Measurements from ENCODE around the gene FCHSD2.
A peak's percentile ranks its signal among the peaks of the same experiment; 100 is the strongest.

Gene FCHSD2

GRCh38 chr11:73107597-73107996 lies 34.5 kb downstream of the FCHSD2 start:
- Mint-ChIP-seq H3K27me3 (ENCODE audit: low read depth, poor library complexity) (no peaks in the 10 kb centered on the region), H3K36me3 (ENCODE audit: low read depth) (peaks cover 60% of the 10 kb centered on the region), H3K4me3 (no peak overlapping the region), H3K9me3 (peaks cover 46% of the 10 kb centered on the region), H3K27ac (no peak overlapping the region), H3K4me1 (no peaks in the 10 kb centered on the region)
- no peak for DNase-seq
- no peak for TF ChIP-seq CTCF (IDR thresholded peaks at IDR 0.05)

- peaks cover 33% of the 10 kb centered on the region for H3K9me3 Mint-ChIP-seq
Measured at GRCh38 chr11:73106347-73106746, 35.8 kb downstream of the FCHSD2 start.

GRCh38 chr11:73100578-73100977 lies 41.5 kb downstream of the FCHSD2 start:
- no peak for TF ChIP-seq CTCF (IDR thresholded peaks at IDR 0.05)
- no peaks in the 10 kb centered on the region for H3K27me3 Mint-ChIP-seq (ENCODE audit: low read depth, poor library complexity)
- no peak overlapping the region for H3K27ac Mint-ChIP-seq
- peaks cover 5% of the 10 kb centered on the region for H3K9me3 Mint-ChIP-seq
- no peak for DNase-seq
- peaks cover 3% of the 10 kb centered on the region for H3K4me1 Mint-ChIP-seq
- H3K4me3 Mint-ChIP-seq: no peak overlapping the region
- peaks cover 48% of the 10 kb centered on the region for H3K36me3 Mint-ChIP-seq (ENCODE audit: low read depth)

More at GRCh38 chr11:73106347-73106746, 35.8 kb downstream of the FCHSD2 start:
- no peak for TF ChIP-seq CTCF (IDR thresholded peaks at IDR 0.05)
- Mint-ChIP-seq H3K27me3 (ENCODE audit: low read depth, poor library complexity) (no peaks in the 10 kb centered on the region), H3K4me1 (no peaks in the 10 kb centered on the region), H3K27ac (no peak overlapping the region), H3K4me3 (no peak overlapping the region), H3K36me3 (ENCODE audit: low read depth) (peaks cover 60% of the 10 kb centered on the region)
- no peak for DNase-seq

GRCh38 chr11:73099512-73100266 lies 42.4 kb downstream of the FCHSD2 start:
- peaks cover 5% of the 10 kb centered on the region for H3K9me3 Mint-ChIP-seq
- H3K36me3 Mint-ChIP-seq (ENCODE audit: low read depth): peaks cover 48% of the 10 kb centered on the region
- no peak for DNase-seq
- no peaks in the 10 kb centered on the region for H3K27me3 Mint-ChIP-seq (ENCODE audit: low read depth, poor library complexity)
- H3K27ac Mint-ChIP-seq: peak overlapping the region; percentile 75
- H3K4me1 Mint-ChIP-seq: peaks cover 6% of the 10 kb centered on the region
- no peak overlapping the region for H3K4me3 Mint-ChIP-seq
- TF ChIP-seq CTCF (IDR thresholded peaks at IDR 0.05): no peak

- H3K36me3 Mint-ChIP-seq (ENCODE audit: low read depth): peaks cover 27% of the 10 kb centered on the region
- peaks cover 6% of the 10 kb centered on the region for H3K4me1 Mint-ChIP-seq
- H3K27me3 Mint-ChIP-seq (ENCODE audit: low read depth, poor library complexity): no peaks in the 10 kb centered on the region
- DNase-seq: no peak
- no peak for TF ChIP-seq CTCF (IDR thresholded peaks at IDR 0.05)
- peaks cover 4% of the 10 kb centered on the region for H3K9me3 Mint-ChIP-seq
- peak overlapping the region; percentile 69 for H3K27ac Mint-ChIP-seq
- H3K4me3 Mint-ChIP-seq: no peak overlapping the region
Measured at GRCh38 chr11:73095613-73096012, 46.5 kb downstream of the FCHSD2 start.

All from nephron progenitor cell (in vitro differentiated cells).